Endodermal cell (in vitro differentiated cells): ENCODE measurements around the gene MED16. TPM values are rescaled to one million over a fixed set of nuclear protein-coding genes. Genes with fewer than 3 reads are reported as not detected.

Experiments
- DNase-seq: peaks from one replicate; pipeline ENCODE4 v3.0.0-alpha.2; 2017
- H3K27ac ChIP-seq: 2 replicates; pipeline ENCODE4 v1.5.1; 2013; ENCODE audit warnings: mild to moderate bottlenecking, low read depth, low read length, moderate library complexity
- H3K27me3 ChIP-seq: 2 replicates; pipeline ENCODE4 v1.6.1; 2013; ENCODE audit warnings: mild to moderate bottlenecking, low read length, moderate library complexity; ENCODE audit not compliant: insufficient read depth, control insufficient read depth, poor library complexity, severe bottlenecking
- H3K36me3 ChIP-seq: 2 replicates; pipeline ENCODE4 v1.7.0; 2013; ENCODE audit warnings: mild to moderate bottlenecking, low read length, moderate library complexity; ENCODE audit not compliant: control insufficient read depth, insufficient read depth
- H3K4me1 ChIP-seq: one replicate; pipeline ENCODE4 v1.7.0; 2013; ENCODE audit warnings: low read length; ENCODE audit not compliant: control insufficient read depth, insufficient read depth
- H3K4me3 ChIP-seq: 2 replicates; pipeline ENCODE4 v1.5.1; 2013; ENCODE audit warnings: mild to moderate bottlenecking, low read length, moderate library complexity
- H3K9ac ChIP-seq: 2 replicates; pipeline ENCODE4 v1.6.1; 2013; ENCODE audit warnings: mild to moderate bottlenecking, low read length, moderate library complexity; ENCODE audit not compliant: poor library complexity, severe bottlenecking; ENCODE audit errors: extremely low read depth
- H3K9me3 ChIP-seq: 2 replicates; pipeline ENCODE4 v1.6.1; 2013; ENCODE audit warnings: mild to moderate bottlenecking, low read length, moderate library complexity; ENCODE audit not compliant: control insufficient read depth
- H3K27ac Mint-ChIP-seq: 2 replicates; pipeline ENCODE4 v1.8.0; 2020; ENCODE audit warnings: mixed read lengths
- H3K27me3 Mint-ChIP-seq: 2 replicates; pipeline ENCODE4 v1.8.0; 2021; ENCODE audit warnings: mild to moderate bottlenecking, mixed read lengths; ENCODE audit not compliant: insufficient read depth
- H3K36me3 Mint-ChIP-seq: 2 replicates; pipeline ENCODE4 v1.8.0; 2020; ENCODE audit warnings: low read depth, mixed read lengths
- H3K4me1 Mint-ChIP-seq: 2 replicates; pipeline ENCODE4 v1.8.0; 2020; ENCODE audit warnings: mixed read lengths
- H3K4me3 Mint-ChIP-seq: 2 replicates; pipeline ENCODE4 v1.8.0; 2020; ENCODE audit warnings: mild to moderate bottlenecking, moderate library complexity, mixed read lengths
- H3K9me3 Mint-ChIP-seq: 2 replicates; pipeline ENCODE4 v1.8.0; 2020; ENCODE audit warnings: mild to moderate bottlenecking, mixed read lengths
- CTCF ChIP-seq: fragments of 200-600 bp; sonication (generic); conservative IDR thresholded peaks from 2 replicates; pipeline ENCODE4 v1.5.0; 2021; ENCODE audit warnings: antibody characterized with exemption, mild to moderate bottlenecking
- WGBS, 2 experiments: methylation state at CpG; one replicate each; pipeline versions ENCODE4 v1.1.5 to v1.1.7; 2013; ENCODE audit warnings: missing lambda C conversion rate in 2 of 2, mixed read lengths in 1 of 2; ENCODE audit not compliant: insufficient coverage in 1 of 2, insufficient read length in 1 of 2; 5-methylcytosine and 5-hydroxymethylcytosine counted together
- total RNA-seq, 2 donors: library from RNA; stranded (reverse); fragmentation: NEBNext Ultra II Directional in 1 of 2; extraction: Animal tissue kit (Norgen Biotek cat#: 25700) in 1 of 2; gene quantifications; 2 replicates in 1 of 2; 3 replicates in 1 of 2; pipeline ENCODE4 v1.2.1, GENCODE V29; 2021

MED16 gene
- total RNA-seq, 2 donors from 2014 or later: 75.8 to 92.4 TPM

GRCh38 chr19:941292-942132, 48.5 kb upstream of the MED16 start:
- peaks cover 61% of the 10 kb centered on the region for H3K36me3 Mint-ChIP-seq
- Histone ChIP-seq H3K27me3 (no peaks in the 10 kb centered on the region), H3K4me1 (no peaks in the 10 kb centered on the region), H3K9ac (no peak overlapping the region), H3K9me3 (no peaks in the 10 kb centered on the region), H3K27ac (no peak overlapping the region), H3K36me3 (peaks cover 26% of the 10 kb centered on the region), H3K4me3 (no peak overlapping the region)
- no peaks in the 10 kb centered on the region for H3K27me3 Mint-ChIP-seq
- no peak for TF ChIP-seq CTCF
- H3K4me3 Mint-ChIP-seq: no peak overlapping the region
- WGBS, 2 experiments: 94 to 97% methylated on average over 31 to 45 of the region's 45 CpGs
- peak overlapping the region; percentile 4 for H3K27ac Mint-ChIP-seq
- H3K4me1 Mint-ChIP-seq: no peaks in the 10 kb centered on the region
- no peak for DNase-seq
- H3K9me3 Mint-ChIP-seq: peaks cover 1% of the 10 kb centered on the region

- H3K9ac ChIP-seq: no peak overlapping the region
- H3K4me3 Mint-ChIP-seq: no peak overlapping the region
- H3K4me3 ChIP-seq: no peak overlapping the region
- no peaks in the 10 kb centered on the region for H3K4me1 Mint-ChIP-seq
- no peak for DNase-seq
- H3K36me3 ChIP-seq: peaks cover 32% of the 10 kb centered on the region
- no peaks in the 10 kb centered on the region for H3K9me3 ChIP-seq
- H3K27me3 ChIP-seq: no peaks in the 10 kb centered on the region
- no peaks in the 10 kb centered on the region for H3K27me3 Mint-ChIP-seq
- peaks cover 67% of the 10 kb centered on the region for H3K36me3 Mint-ChIP-seq
- H3K9me3 Mint-ChIP-seq: peaks cover 1% of the 10 kb centered on the region
- 96 to 97% methylated on average over 27 to 64 of the region's 64 CpGs for WGBS, 2 experiments
- no peak overlapping the region for H3K27ac ChIP-seq
- peak overlapping the region; percentile 42 for H3K27ac Mint-ChIP-seq
- no peak for TF ChIP-seq CTCF
- no peaks in the 10 kb centered on the region for H3K4me1 ChIP-seq
Measured at GRCh38 chr19:940591-941291, 47.8 kb upstream of the MED16 start.

GRCh38 chr19:939922-940321, 46.9 kb upstream of the MED16 start:
- Histone ChIP-seq H3K27ac (peak overlapping the region; percentile 49), H3K4me1 (no peaks in the 10 kb centered on the region), H3K27me3 (no peaks in the 10 kb centered on the region), H3K9ac (no peak overlapping the region), H3K4me3 (no peak overlapping the region), H3K9me3 (no peaks in the 10 kb centered on the region), H3K36me3 (peaks cover 38% of the 10 kb centered on the region)
- no peak for TF ChIP-seq CTCF
- Mint-ChIP-seq H3K4me3 (no peak overlapping the region), H3K4me1 (no peaks in the 10 kb centered on the region), H3K36me3 (peaks cover 69% of the 10 kb centered on the region), H3K27me3 (no peaks in the 10 kb centered on the region), H3K9me3 (peaks cover 1% of the 10 kb centered on the region), H3K27ac (peak overlapping the region; percentile 42)
- no peak for DNase-seq
- 96 to 100% methylated on average over 3 to 7 of the region's 7 CpGs for WGBS, 2 experiments
